Measurements from ENCODE around the gene RSPH1. TPM values are rescaled to one million over a fixed set of nuclear protein-coding genes. Genes with fewer than 3 reads are reported as not detected.

The RSPH1 gene
- polyA plus RNA-seq, 3 donors = 11.0 to 15.9 (median 13.7) TPM

DNA sequence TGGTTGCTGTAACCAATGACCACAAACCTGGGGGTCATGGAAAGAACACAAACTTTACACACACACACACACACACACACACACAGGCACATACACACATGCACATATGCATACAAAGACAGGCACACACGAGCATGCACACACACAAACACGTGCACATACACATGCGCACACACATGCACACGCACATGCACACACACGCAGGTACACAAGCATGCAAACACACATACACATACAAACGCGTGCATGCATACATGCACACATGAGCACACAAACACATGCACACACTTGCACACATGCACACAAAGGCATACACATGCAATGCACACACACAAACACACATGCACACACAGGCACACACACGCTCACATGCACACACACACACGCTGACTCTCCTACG, 48.3 kb downstream of the RSPH1 start:
- DNase-seq = no peak

DNA sequence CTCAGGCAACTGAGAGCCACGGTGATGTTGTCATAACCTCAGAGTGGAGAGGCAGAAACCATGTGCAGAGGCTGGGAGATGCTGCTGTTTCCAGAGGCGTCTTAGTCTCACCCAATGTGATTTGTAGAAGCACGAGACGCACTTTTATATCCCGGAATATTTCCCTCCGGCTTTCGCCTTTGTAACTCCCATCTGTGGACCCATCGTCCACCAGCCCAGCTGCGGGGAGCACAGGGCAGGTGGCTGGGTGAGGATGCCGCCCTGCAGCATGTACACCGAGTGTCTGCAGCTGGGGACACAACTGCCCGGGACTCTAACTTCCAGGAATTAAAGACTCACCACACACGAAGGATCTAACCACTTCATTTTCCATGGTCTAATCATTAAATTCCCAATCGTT, 48.8 kb downstream of the RSPH1 start:
- DNase-seq = no peak

DNA sequence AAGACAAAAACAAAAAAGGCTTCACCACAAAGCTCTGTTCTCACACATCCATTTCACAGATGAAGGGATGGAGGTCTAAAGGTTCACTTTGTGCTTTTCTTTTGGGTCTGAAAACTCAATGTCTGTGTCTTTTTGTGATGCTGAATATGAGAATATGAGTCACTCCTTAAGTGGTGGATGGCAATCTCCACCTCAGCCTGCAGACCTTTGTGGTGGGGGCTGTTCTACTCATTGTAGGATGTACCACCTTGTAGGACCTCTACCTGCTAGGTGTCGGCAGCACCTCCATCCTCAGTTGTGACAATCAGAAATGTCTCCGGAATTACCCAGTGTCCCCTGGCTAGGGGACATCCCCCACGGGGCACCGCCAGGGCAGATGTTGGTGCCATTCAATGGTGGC, 49.5 kb downstream of the RSPH1 start:
- no peak for DNase-seq

DNA sequence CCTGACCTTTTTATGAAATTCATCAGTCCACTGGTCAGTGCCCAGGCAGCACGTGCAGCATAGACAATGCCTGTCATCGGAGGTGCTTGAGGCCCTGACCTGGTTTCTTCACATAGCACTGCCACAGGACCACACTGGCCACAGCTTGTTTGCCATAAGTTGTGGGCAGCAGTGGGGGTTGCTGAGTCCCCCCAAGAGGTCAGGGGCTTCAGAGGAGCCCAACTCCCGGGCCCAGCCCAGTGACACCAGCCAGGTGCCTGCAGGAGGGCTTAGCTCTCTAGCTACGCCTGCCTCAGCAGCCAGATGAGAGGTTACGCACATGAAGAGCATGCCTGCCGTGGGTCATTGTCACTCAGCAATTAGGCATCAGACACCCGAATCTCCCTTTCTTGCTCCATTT, 50.7 kb downstream of the RSPH1 start:
- DNase-seq = no peak

DNA sequence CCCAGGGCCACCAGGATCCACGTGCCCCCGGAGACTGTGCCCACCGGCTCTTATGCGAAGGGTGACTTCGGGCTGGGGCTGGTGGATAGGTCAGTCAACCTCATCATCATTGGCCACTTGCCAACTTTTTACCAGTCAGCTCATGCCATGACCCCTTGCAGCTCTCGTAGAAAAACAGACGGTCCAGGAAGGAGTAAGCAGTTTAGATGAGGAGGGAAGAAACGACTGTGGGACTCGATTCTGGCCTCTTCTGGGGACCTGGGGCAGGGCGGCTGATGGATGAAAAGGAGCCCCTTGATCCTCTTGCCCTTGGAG, 51.3 kb downstream of the RSPH1 start:
- no peak for DNase-seq

DNA sequence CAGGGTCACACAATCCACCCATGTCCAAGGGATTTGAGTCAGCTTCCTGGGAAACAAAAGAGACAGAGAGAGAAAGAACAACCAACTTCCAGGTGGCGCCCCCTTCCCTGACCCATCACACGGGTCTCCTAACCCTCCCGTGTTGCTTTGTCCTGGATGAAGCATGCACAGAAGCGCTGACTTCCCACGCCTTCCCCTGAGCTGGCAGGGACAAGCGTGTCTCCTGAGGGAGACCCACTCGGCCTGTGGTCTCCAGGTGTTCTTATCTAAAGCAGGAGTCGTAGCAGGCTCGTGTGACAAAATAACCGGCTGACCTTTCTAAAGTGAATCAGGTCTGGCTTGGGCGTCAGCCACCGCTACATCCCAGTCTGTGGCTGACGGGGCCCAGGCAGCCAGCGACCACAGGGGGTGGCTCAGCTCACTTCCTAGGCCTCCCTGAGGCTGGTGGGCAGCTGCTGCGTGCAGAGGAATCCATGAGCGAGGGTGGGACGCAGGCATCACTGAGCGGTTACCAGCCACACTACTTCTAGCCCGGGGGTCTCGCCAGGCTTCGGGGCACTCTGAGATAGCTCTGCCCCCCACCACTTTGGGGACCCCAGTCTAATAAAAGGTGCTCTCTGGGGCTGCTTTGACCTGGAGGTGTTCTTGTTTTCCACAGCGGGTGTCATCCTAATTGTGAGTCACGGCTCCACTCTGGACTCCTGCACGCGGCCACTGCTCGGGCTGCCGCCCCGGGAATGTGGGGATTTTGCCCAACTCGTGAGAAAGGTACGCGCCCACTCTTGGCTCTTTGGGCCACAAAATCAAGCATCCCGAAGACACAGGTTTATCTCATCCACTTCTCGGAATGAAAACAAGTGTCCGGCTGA, 51.9 kb downstream of the RSPH1 start:
- no peak for DNase-seq

DNA sequence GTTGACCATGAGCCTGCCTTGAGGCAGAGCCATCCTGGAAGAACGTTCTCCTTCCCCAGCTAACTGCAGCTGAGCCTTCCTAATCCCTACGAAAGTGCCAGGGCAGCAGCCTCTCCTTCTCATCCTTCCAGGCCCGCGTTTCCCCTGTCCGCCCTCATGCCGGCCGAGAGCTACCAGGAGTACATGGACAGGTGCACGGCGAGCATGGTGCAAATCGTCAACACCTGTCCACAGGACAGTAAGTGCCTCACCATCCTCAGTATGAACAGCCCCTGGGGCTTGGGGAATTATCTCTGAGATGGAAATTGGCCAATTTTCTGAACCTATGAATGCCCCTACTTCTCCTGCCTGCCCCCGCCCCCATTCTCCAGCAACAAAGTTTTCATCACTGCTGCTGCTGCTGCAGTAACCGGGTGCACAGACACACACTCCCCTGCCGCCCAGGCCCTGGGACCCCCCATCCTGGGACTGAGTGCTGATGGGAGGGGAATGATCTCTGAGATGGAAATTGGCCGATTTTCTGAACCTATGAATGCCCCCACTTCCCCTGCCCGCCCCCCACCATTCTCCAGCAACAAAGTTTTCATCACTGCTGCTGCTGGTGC, 52.7 kb downstream of the RSPH1 start:
- no peak for DNase-seq

DNA sequence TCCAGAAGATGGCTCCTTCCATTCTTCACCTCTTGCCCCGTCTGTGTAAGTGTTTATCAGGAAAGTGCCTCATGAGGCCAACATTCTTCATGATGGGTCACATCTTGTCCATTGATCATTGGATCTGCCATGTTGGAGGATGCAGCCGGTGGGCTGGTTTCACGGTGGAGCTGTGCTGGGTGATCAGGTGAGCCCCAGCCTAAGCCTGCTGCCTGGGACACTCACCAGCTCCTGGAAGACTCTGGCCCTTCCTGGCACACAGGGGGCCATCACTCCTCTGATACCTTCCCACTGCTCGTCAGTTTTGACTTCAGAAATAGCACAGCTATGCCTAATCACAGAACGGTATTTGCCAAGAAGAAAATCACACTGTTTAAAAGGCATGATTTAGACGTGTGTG, 54.1 kb downstream of the RSPH1 start:
- DNase-seq = no peak

DNA sequence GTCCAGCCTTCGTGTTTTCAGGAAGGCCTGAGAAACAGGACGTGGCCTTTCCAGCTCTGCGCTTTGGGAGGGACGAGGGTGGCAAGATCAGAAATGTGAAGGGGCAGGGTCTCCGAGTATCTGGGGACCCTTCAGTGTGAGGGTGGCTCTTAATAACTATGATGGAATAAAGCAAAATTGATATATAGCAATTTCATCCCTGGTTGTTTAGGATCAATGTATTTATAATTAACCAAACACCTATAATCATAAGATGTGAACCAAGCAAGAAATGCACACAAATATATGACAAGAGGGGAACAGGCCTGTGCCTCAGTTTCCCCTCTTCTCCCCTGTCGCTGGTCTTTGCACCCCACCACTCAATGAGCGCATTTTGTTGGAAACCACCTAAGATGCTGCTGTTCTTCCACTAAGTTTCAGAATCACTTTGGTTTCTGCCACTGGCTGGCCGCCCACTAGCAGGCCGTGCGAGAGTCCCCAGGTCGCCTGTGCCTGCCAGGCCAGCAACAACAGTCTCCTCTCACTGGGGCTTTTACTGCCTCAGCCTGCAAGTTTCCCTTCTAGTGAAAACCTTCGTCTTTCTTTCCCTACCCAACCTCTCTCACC, 55.7 kb downstream of the RSPH1 start:
- no peak for DNase-seq

DNA sequence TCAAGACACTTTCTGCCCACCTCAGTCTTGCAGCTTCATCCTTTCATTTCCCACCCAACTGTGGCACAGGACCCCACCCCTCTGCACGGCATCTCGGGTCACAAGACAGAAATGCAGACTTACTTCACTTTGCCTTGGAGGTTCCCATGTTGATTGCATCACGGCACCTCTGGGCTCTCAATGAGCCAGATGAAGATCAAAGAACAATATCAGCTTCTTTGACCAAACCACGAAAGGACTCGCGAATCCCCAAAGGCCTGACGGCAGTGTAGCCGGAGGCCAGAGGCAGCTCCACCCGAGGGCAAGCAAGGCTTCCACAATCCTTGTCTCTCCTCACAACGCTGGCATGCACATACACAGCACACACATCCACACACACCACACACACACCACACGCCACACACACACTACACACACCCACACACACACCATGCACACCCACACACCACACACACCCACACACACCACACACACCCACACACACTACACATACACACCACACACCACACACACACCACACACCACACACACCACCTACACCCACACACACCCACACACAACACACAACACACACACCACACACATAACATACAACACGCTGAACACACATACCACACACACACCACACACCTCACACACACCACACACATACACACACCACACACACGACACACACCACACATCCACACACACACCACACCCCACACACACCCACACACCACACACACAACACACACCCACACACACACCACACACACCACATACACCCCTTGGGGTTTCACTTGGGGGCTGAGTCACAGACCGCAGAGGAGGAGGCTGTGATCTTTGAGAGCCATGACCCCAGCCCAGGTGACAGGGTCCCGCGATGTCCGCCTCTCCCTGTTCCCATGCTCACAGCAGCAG, 56.5 kb downstream of the RSPH1 start:
- DNase-seq = no peak

DNA sequence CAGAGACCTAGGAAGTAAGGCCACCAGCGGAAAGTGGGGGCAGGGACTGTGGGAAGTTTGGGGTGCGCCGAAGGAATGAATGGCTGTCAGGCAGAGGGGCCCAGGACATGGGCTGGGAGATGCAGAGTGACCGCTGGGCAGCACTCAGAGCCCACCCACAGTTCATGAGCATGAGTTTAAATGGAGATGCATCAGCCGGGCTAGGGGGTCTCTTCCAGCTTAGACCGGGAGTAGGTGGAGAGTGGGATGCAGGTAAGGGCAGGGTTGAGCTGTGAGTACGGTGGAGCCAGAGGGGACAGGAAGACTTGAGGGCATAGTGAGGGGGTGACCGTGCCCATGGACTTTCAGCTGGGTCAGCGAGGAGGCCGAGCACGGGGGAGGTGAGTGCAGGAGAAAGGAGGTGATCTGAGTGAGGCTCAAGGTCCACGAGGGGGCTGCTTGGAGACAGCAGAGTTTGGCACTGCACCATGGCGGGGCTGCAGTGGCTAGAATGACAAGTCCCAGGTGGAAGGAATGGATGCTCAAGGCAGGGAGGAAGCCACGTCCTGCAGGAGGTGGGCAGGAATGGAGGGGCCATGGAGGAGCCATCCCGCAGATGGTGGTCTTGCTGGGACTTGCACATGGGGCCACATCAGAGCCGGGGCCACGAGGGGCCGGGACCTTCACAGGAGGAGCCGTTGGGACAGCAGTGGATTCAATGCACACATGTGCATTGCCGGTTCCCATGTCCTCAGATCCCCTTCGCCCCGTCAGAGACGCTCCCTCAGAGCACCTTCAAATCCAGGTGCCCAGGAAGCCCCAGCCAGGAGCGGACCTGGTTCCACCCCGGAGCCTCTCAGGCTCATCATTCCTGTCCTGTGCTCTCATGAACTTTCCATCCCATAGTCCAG, 57.5 kb downstream of the RSPH1 start:
- DNase-seq = no peak

DNA sequence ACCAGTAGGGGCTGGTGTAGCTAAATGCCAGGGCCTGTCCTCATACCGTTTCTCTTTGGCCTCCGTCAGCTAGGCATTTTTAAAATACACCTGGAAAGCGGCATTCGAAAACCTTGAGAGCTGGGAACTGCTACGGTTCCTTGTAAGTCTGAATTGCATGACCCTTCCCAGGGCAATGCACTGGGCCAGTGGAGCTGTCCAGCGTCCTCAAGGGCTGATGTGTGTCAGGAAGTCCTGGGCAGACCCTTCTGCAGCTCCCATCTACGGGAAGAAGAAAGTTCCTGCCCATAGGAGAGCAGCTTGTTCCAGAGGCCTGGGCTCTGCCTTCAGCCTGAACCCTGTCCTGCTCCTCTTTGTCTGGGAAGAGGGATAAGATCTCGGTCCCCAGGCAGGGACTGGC, 58.2 kb downstream of the RSPH1 start:
- DNase-seq = no peak

DNA sequence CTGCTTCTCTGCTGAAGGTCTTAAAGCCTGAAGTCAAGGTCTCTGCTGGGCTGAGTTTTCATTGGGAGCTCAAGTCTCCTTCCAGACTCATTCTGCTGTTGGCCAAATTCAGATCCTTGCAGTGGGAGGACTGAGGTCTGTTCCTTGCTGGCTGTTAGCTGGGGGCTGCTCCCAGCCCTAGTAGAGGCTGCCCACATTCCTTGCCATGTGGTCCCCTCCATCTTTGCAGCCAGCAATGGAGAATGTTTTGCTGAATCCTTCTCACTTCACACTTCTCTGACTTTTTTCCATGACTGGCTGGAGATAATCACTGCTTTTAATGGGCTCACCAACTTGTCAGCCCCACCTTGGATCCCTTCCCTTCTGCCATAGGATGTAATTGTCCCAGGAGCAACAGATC, 59.1 kb downstream of the RSPH1 start:
- no peak for DNase-seq

DNA sequence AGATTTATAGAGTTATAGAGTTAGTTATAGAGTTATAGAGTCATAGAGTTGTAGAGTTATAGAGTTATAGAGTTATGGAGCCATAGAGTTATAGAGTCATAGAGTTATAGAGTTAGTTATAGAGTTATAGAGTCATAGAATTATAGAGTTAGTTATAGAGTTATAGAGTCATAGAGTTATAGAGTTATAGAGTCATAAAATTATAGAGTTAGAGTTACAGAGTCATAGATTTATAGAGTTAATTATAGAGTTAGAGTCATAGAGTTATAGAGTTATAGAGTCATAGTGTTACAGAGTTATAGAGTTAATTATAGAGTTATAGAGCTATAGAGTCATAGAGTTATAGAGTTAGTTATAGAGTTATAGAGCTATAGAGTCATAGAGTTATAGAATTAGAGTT, 60.2 kb downstream of the RSPH1 start:
- DNase-seq = no peak

DNA sequence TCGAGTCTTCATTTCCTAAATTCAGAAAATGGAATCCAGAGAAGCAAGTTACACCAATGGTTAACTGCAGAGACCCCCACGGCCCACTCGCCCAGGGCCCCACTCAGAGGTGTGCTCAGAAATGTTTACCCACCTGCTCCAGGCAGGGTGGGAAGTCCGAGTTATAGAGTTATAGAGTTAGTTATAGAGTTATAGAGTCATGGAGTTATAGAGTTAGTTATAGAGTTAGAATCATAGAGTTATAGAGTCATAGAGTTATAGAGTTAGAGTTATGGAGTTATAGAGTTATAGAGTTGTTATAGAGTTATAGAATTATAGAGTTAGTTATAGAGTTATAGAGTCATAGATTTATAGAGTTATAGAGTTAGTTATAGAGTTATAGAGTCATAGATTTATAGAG, 60.6 kb downstream of the RSPH1 start:
- no peak for DNase-seq

DNA sequence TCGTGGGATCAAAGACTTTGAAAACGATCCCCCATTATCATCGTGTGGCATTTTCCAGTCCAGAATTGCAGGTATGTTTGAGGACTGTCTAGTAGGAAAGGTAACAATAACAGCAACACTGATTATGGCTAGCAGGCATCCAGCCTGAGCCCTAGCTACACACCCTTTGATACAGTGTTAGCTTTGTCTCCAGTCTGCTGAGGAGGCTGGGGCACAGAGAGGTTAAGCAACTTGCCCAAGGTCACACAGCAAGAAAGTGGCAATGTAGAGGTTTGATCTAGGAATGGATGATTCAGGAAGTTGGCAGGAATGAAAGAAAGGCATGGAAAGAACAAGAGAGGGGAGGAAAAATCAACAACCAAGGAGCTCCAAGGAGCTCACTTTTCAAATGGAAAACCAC, 61.1 kb downstream of the RSPH1 start:
- DNase-seq = no peak

DNA sequence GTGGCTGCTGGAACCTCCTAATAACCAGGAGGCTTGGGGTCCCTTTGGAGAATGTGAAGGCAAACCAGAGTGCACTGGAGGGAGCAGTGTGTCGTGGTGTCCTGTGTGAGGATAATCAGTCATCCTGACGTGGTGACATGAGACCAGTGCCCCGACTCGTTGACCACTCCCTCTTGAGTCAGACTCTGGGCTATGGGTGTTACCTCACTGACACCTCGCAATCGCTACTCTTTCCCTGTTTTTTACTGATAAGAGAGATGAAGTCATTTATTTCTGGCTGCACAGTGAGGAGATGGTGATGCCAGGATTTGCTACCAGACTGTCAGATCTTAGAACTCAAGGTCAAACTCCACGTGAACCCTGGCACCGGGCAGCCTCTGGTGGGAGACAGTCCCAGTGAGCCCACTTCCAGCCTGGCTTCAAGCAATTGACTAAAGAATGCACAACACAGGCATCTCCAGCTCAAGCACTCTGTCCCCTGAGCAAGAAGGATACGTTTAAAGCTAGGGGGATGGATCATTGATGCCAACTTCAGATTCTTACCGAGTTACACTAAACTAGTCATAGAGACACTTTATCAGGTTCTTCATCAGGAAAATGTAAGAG, 62.0 kb downstream of the RSPH1 start:
- no peak for DNase-seq

DNA sequence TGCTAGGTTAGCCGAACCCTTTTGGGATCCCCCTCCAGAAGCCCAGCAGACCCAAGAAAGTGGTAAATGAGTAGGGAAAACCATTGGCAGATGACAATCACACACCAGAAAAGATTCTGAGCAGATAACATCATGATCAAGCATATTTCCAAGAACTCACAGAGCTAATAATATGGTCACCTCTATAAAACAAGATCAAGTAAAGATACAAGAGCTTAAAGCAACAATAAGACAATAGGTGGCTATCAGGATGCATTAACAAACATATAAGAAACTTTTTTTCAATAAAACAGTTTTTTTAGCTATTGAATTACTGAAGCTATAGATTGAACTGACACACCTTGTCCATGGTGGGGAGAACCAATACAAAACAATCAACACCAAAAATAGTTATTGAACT, 63.3 kb downstream of the RSPH1 start:
- DNase-seq = no peak

DNA sequence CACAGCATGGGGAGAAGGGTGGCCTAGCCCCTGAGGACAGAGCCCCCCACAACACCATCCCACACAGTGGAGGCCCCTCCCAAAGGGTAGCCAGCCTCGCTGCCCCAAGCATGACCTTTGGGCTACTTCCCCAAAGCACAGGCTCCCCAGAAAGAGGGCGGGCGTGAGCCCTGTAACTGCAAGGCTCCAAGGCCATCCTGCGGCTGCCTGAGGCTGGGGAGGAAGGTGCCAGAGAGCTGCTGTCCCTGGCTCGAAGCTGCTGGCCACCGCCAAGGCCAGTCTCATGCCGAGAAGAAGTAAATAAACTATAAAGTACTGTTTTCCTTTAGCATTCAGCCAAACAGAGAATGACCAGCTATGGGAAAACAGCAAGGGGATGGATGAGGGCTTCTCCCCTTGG, 64.8 kb downstream of the RSPH1 start:
- DNase-seq = no peak

DNA sequence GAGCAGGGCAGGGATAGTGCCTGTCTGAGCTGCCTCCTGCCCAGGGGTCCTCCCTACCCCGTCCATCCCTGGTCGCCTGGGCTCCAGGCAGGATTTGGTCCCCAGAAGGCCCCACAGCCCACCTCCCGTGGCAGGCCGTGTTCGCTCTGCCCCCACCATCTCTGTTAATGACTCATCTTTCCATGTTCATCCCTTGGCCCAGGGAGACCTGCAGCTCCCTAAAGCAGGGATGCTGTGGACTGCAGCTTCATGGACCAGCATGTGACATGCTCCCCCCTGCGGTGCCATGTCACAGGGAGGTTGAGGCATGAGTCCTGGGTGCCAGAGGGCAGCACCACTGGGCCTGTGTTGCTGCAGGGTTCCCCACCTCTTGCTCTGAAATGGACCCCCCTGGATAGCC, 65.5 kb downstream of the RSPH1 start:
- no peak for DNase-seq

DNA sequence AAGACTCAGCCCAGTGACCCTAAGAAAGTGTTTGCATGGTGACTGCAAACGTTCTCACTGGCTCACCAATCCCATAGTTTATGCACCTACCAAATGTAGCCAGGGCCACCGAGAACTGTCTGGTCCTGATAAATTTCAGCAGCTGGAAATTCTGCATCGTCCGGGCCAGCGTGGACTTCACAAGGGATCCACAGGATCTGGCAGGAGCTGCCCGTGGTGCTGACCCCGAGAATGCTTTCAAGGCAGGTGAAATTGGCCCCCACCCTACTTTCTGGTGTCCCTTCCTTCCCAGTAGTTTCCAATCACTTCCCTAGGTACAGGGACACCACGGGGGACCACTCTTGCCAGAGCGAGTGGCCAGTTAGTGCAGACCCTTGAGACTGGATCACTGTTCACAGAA, 66.2 kb downstream of the RSPH1 start:
- DNase-seq = no peak

Measured in renal pelvis (tissue), 4 donors.